ENCODE results near the gene CNTNAP2.
"Not testable (repeated sequence)": the region's sequence is repeated elsewhere in the genome, so short reads cannot be mapped to it uniquely, and the experiment has no call there.

Gene CNTNAP2

GRCh38 chr7:148303295-148304082, 2186.9 kb downstream of the CNTNAP2 start:
- no peak for DNase-seq

GRCh38 chr7:148304083-148304335, 2187.4 kb downstream of the CNTNAP2 start:
- DNase-seq: no peak

- no peak for DNase-seq
Measured at GRCh38 chr7:148304456-148304855, 2187.9 kb downstream of the CNTNAP2 start.

- no peak for DNase-seq
Measured at GRCh38 chr7:148306759-148307158, 2190.2 kb downstream of the CNTNAP2 start.

GRCh38 chr7:148318102-148318811, 2201.7 kb downstream of the CNTNAP2 start:
- DNase-seq: no peak

GRCh38 chr7:148318838-148319237, 2202.2 kb downstream of the CNTNAP2 start:
- DNase-seq: no peak

- DNase-seq: no peak
Measured at GRCh38 chr7:148319316-148319808, 2202.8 kb downstream of the CNTNAP2 start.

GRCh38 chr7:148325208-148325607, 2208.6 kb downstream of the CNTNAP2 start:
- DNase-seq: no peak

- no peak for DNase-seq
Measured at GRCh38 chr7:148327379-148327778, 2210.8 kb downstream of the CNTNAP2 start.

- no peak for DNase-seq
Measured at GRCh38 chr7:148328906-148329305, 2212.3 kb downstream of the CNTNAP2 start.

- DNase-seq: no peak
Measured at GRCh38 chr7:148330124-148330818, 2213.7 kb downstream of the CNTNAP2 start.

GRCh38 chr7:148330822-148331221, 2214.2 kb downstream of the CNTNAP2 start:
- no peak for DNase-seq

- DNase-seq: not testable (repeated sequence)
Measured at GRCh38 chr7:148331456-148331855, 2214.9 kb downstream of the CNTNAP2 start.

GRCh38 chr7:148332191-148333186, 2215.9 kb downstream of the CNTNAP2 start:
- no peak for DNase-seq

- no peak for DNase-seq
Measured at GRCh38 chr7:148334441-148334956, 2217.9 kb downstream of the CNTNAP2 start.

GRCh38 chr7:148334959-148335577, 2218.5 kb downstream of the CNTNAP2 start:
- no peak for DNase-seq

- no peak for DNase-seq
Measured at GRCh38 chr7:148335790-148336189, 2219.2 kb downstream of the CNTNAP2 start.

- no peak for DNase-seq
Measured at GRCh38 chr7:148336411-148336810, 2219.8 kb downstream of the CNTNAP2 start.

- DNase-seq: no peak
Measured at GRCh38 chr7:148337246-148337965, 2220.8 kb downstream of the CNTNAP2 start.

GRCh38 chr7:148337995-148338747, 2221.6 kb downstream of the CNTNAP2 start:
- DNase-seq: no peak

Measured in NCI-H187 (cell line).